NCI-H1417 (cell line): Measurements from ENCODE around the gene SHISA5.
"Not testable (repeated sequence)": the region's sequence is repeated elsewhere in the genome, so short reads cannot be mapped to it uniquely, and the experiment has no call there.

ENCODE experiments used
- DNase-seq, 3 experiments: peaks; one replicate each; lab custom pipeline; 2025; lab: John Stamatoyannopoulos, UW

Gene SHISA5

GRCh38 chr3:48519277-48519643, 15.3 kb upstream of the SHISA5 start:
- DNase-seq: no peak

GRCh38 chr3:48518638-48519276, 14.8 kb upstream of the SHISA5 start:
- no peak for DNase-seq

DNA sequence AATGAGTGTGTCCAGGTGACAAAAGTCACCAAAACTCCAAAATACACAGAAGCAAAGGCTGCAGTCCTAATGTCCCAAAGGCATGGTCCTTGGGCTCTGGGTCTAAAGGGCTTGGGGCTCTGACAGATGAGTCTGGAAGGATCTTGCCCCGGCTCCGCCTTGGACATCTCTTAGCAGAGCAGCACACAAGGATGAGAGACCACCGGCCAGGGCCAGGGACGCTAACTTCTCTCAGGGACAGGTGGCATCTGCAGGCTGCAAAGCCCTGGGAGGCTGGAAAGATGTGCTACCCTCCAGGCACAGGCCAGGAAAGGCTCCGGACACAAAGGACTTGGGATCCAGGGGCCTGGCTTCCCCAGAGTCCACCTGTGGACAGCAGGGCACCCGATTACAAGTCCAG, 14.1 kb upstream of the SHISA5 start:
- no peak for DNase-seq

GRCh38 chr3:48516571-48516970, 12.6 kb upstream of the SHISA5 start:
- DNase-seq: no peak

GRCh38 chr3:48514431-48515227, 10.7 kb upstream of the SHISA5 start:
- DNase-seq: no peak

GRCh38 chr3:48511551-48511950, 7.6 kb upstream of the SHISA5 start:
- no peak for DNase-seq

- peak; percentile 12 to 68 (median 47) for DNase-seq
Observed at GRCh38 chr3:48507256-48508061, 3.5 kb upstream of the SHISA5 start.

DNA sequence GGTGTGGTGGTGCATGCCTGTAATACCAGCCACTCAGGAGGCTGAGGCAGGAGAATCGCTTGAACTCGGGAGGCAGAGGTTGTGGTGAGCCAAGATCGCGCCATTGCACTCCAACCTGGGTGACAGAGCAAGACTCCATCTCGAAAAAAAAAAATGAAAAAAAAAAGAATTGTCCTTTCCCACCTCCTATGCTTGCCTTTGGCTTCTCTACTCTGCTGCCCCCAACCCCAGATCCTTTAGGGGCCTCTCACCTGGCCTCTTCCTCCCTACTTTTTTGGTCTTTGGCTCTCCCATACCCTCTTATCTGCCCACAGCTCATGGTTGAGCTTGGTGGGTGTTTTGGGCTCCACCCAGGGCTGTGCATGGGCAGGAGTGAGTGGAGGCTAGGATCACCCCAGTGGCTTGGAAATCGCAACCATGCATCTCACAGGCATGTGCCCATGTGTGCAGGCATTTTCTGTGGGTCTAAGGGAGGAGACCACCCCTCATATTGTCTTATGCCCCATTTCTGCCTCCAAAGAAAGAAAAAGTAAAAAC, 2.1 kb upstream of the SHISA5 start:
- DNase-seq: no peak

DNA sequence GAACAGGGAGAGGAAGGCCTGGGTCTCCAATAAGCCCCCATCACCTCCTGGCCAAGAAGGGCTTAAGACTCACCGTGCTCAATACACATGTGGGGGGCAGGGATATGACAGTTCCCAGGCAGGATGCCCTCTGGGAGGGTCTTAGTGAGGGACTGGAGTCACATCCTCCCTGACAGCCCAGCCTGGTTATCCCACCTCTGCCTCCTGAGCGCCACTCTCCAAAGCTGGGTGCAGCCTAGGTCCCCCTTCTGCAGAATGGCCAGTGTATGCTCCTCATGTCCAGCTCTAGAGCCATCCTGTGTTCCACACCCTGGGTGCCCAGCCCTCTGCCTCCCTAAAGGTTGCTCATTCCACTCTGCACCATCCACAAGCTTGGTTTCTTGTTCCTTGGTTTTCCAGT, 1.2 kb upstream of the SHISA5 start:
- no peak for DNase-seq

GRCh38 chr3:48503401-48504050, 448 bp downstream of the SHISA5 start:
- DNase-seq: no peak

- DNase-seq: no peak
Observed at GRCh38 chr3:48502728-48503168, 1.2 kb downstream of the SHISA5 start.

DNA sequence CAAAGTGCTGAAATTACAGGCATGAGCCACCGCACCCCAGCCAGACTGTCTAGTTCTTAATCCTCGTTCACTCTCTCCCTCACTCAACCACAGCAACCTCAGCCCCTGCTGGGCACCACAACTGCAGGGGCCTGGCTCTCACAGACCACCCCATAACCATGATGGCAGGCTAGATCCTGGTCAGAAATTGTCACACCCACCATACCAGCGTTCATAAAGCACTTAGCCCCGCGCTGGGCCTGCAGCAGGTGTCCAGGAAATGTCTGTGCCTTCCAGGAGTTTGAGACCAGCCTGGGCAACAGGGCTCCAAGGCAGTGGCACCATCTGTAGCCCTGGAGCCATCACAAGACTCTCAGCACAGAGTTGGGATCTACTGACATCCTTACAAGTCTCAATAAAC, 1.9 kb downstream of the SHISA5 start:
- DNase-seq: no peak

- no peak for DNase-seq
Observed at GRCh38 chr3:48501196-48501595, 2.8 kb downstream of the SHISA5 start.

DNA sequence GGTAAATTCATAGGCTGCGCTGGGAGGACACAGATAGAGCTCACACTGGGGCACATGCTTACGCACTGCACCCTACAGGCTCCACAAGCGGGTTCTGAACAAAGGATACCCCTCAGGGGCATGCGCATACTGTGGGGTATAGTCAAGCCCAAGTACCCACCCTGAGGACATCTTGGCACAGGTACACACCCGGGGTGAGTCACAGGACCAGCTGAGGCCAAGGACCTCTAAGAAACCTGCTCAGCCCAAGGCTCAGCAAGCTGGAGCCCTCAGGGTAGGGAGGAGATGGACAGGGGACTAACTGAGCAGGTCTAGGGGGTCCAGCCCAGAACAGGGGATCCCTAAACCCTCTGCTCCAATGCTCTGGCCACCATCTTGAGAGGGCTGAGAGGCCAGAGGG, 3.3 kb downstream of the SHISA5 start:
- DNase-seq: no peak

DNA sequence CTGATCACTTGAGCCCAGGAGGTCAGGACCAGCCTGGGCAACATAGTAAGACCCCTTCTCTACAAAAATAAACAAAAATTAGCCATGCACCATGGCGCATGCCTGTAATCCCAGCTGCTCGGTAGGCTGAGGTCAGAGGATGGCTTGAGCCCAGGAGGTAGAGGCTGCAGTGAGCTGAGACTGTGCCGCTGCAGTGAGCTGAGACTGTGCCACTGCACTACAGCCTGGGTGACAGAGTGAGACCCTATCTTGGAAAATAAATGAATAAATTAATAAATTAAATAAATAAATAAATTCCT, 10.8 kb downstream of the SHISA5 start:
- DNase-seq: no peak

DNA sequence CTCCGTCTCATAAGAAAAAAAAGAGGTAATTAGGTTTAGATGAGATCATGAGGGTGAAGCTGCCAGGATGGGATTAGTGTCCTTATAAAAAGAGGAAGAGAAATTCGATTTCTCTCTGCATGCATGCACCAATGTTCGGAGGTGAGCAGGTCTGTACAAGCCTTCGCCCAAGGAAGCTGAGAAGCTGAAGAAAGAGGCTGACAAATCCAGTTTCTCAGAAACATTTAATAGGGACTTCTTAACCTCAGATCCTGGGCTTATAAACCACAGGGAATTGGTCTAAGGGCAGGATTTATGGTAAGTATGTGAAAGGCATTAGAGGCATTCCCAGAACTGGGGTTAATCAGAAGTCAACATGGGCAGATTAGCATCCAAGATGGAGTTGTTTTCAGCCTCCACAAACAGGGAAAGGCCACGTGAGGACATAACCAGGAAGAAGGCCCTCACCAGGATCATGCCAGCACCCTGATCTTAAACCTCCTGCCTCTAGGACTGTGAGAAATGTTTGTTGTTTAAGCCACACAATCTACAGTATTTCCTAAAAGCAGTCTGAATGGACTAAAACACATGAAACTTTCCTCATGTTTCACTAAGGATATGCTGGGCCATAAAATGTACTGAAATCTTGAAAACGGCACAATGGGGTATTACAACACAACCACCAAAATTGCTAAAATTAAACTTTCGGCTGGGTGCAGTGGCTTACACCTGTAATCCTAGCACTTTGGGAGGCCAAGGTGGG, 11.3 kb downstream of the SHISA5 start:
- DNase-seq: no peak

DNA sequence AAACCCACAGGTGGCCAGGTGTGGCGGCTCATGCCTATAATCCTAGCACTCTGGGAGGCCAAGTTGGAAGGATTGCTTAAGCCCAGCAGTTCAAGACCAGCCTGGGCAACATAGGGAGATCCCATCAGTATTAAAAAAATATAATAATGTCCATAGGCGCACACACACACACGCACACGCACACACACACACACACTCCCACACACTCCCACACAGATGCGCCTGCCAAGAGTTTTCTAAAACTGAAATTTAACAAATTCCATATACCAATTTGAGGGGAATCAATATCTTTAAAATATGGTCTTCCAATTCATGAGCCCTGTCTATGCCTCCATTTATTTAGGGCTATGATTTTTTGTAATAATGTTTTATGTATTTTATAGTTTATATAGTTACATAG, 17.0 kb downstream of the SHISA5 start:
- no peak for DNase-seq

DNA sequence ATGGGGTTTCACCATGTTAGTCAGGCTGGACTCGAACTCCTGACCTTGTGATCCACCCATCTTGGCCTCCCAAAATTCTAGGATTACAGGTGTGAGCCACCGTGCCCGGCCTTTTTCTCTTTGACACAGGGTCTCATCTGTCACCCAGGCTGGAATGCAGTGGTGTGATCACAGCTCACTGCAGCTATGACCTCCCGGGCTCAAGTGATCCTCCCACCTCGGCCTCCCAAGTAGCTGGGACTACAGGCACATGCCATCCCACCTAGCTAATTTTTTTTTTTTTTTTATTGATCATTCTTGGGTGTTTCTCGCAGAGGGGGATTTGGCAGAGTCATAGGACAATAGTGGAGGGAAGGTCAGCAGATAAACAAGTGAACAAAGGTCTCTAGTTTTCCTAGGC, 21.2 kb downstream of the SHISA5 start:
- not testable (repeated sequence) for DNase-seq

DNA sequence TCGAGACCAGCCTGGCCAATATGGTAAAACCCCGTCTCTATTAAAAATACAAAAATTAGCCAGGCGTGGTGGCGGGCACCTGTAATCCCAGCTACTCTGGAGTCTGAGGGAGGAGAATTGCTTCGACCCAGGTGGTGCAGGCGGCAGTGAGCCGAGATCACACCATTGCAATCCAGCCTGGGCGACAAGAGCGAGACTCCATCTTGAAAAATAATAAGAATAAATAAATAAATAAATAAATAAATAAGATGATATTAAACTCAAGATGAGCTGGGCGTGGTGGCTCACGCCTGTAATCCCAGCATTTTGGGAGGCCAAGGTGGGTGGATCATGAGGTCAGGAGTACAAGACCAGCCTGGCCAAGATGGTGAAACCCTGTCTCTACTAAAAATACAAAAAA, 23.1 kb downstream of the SHISA5 start:
- not testable (repeated sequence) for DNase-seq

DNA sequence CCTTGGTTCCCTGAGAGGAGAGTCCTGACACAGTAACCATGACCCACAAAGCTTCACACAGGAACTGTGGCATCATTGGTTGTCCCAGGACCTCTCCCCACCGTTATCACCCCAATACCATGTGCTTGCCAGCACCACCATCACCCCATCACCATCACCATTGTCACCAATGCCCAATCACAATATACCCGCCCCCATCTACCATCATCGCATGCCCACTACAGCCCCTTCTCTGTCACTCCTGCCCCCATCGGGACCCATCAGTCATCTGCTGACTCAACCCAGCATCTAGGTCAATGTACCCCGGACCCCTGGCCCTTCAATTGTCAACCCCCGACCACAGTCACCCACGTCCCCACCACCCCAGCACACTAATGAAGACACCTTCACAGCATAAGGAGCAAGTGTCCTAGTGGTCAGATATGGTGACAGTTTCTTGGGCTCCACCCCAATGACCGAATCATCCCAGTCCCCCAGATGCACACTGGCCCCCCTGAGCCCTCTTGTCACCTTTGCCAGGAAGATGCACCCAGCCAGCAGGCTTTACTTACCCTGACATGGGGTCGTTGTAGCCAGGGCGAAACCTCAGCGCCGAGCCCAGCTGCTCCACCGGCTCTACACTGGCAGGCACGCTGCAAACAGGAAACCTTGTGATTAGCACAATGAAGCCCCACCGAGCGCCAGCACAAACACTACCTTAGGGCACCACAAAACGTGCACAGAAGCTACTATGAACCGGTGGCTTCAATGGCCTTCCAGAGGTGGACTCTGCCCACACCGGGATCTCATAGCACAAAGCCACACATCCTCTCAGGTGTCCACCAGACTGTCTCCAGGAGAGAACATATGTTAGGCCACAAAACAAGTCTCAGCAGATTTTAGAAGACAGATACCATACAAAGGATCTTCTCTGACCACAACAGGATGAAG, 25.1 kb downstream of the SHISA5 start:
- peak in 1 of 3 experiments; percentile 23 for DNase-seq
